Lower leg skin (tissue), 3 donors: ENCODE measurements around the gene TOP2B.

Experiments used
- CTCF ChIP-seq, 3 donors: fragments of 450-650 bp; IDR thresholded peaks; one replicate each; pipeline ENCODE4 v1.5.1; 2016; ENCODE audit warnings: antibody characterized with exemption in 3 of 3, mild to moderate bottlenecking in 3 of 3, moderate library complexity in 2 of 3
- POLR2A ChIP-seq, 2 donors: fragments of 450-650 bp; IDR thresholded peaks; one replicate each; pipeline ENCODE4 v1.6.1; 2016 to 2017; ENCODE audit warnings: antibody characterized with exemption in 2 of 2, mild to moderate bottlenecking in 1 of 2, moderate library complexity in 1 of 2

DNA sequence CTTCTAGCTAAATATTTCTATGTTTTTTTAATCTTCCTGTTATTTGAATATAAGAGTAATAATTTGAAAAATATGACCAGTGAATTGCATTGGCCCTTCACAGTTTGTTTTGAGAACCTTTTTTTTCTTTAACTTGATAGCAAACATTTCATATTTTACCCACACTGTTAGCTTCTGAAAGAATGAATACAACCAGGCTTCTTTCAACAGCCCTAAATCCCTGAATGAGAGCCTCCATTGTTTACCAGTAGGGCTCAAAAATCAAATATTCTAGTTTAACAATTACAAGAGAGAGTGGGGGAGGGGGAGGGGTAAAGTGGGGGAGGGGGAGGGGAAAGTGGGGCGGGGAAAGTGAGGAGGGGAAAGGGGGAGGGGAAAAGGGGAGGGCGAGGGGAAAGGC, 14.5 kb upstream of the TOP2B start:
- no peak for TF ChIP-seq CTCF (IDR thresholded peaks at IDR 0.05)
- TF ChIP-seq POLR2A (IDR thresholded peaks at IDR 0.05), result no peak
